HUES64 (cell line): ENCODE results near the gene PARM1.

ENCODE experiments used
- H3K27ac ChIP-seq: 2 replicates; pipeline ENCODE4 v1.7.0; 2013; ENCODE audit warnings: low read depth, low read length, inconsistent platforms
- H3K27me3 ChIP-seq: 2 replicates; pipeline ENCODE4 v1.6.1; 2013; ENCODE audit warnings: mild to moderate bottlenecking, low read length; ENCODE audit not compliant: insufficient read depth
- H3K36me3 ChIP-seq: 2 replicates; pipeline ENCODE4 v1.6.1; 2013; ENCODE audit warnings: mild to moderate bottlenecking, low read length; ENCODE audit not compliant: insufficient read depth
- H3K4me1 ChIP-seq: 2 replicates; pipeline ENCODE4 v1.6.1; 2013; ENCODE audit warnings: mild to moderate bottlenecking, low read length, moderate library complexity; ENCODE audit not compliant: insufficient read depth
- H3K4me3 ChIP-seq: 2 replicates; pipeline ENCODE4 v1.5.1; 2013; ENCODE audit warnings: mild to moderate bottlenecking, low read length, moderate library complexity
- H3K9ac ChIP-seq: 2 replicates; pipeline ENCODE4 v1.6.1; 2013; ENCODE audit warnings: mild to moderate bottlenecking, low read depth, low read length
- H3K9me3 ChIP-seq: 2 replicates; pipeline ENCODE4 v1.6.1; 2013; ENCODE audit warnings: low read depth, low read length; ENCODE audit not compliant: insufficient read depth
- WGBS: fragments of 150-250, 120-280 bp; methylation state at CpG from one replicate; pipeline ENCODE4 v1.1.7; 2013; ENCODE audit warnings: missing lambda C conversion rate; 5-methylcytosine and 5-hydroxymethylcytosine counted together

Gene PARM1

GRCh38 chr4:74942251-74942917 is 9.5 kb downstream of the PARM1 start:
- H3K36me3 ChIP-seq = no peaks in the 10 kb centered on the region
- H3K9ac ChIP-seq = no peak overlapping the region
- 0 out of 2 replicates have a peak, but pooled peaks cover under 1% of the 10 kb centered on the region for H3K27me3 ChIP-seq
- no peak overlapping the region for H3K27ac ChIP-seq
- no peak overlapping the region for H3K4me3 ChIP-seq
- H3K9me3 ChIP-seq = no peaks in the 10 kb centered on the region
- H3K4me1 ChIP-seq = peaks cover 12% of the 10 kb centered on the region
- 61% methylated on average over 3 of the region's 3 CpGs for WGBS

GRCh38 chr4:74942918-74943253 is 10.0 kb downstream of the PARM1 start:
- H3K9ac ChIP-seq = no peak overlapping the region
- peaks cover 12% of the 10 kb centered on the region for H3K4me1 ChIP-seq
- no peaks in the 10 kb centered on the region for H3K9me3 ChIP-seq
- H3K27me3 ChIP-seq = no peaks in the 10 kb centered on the region
- no peak overlapping the region for H3K4me3 ChIP-seq
- H3K36me3 ChIP-seq = no peaks in the 10 kb centered on the region
- WGBS = 91% methylated on average over 3 of the region's 3 CpGs
- no peak overlapping the region for H3K27ac ChIP-seq

- Histone ChIP-seq H3K27me3 (no peaks in the 10 kb centered on the region), H3K27ac (no peak overlapping the region), H3K4me1 (peaks cover 12% of the 10 kb centered on the region), H3K9ac (no peak overlapping the region), H3K4me3 (no peak overlapping the region), H3K9me3 (no peaks in the 10 kb centered on the region), H3K36me3 (no peaks in the 10 kb centered on the region)
- 93% methylated on average over 6 of the region's 6 CpGs for WGBS
These were observed 11.5 kb downstream of the PARM1 start for GRCh38 chr4:74944354-74944793.

- H3K27me3 ChIP-seq = no peaks in the 10 kb centered on the region
These were observed 13.3 kb downstream of the PARM1 start for GRCh38 chr4:74946196-74946595.

GRCh38 chr4:74947798-74948197 is 14.9 kb downstream of the PARM1 start:
- Histone ChIP-seq H3K9me3 (no peaks in the 10 kb centered on the region; the same call in 1 of the 2 replicates), H3K4me1 (peaks cover 2% of the 10 kb centered on the region; the same call in 1 of the 2 replicates), H3K9ac (no peak overlapping the region), H3K36me3 (no peaks in the 10 kb centered on the region), H3K27me3 (no peaks in the 10 kb centered on the region), H3K27ac (no peak overlapping the region), H3K4me3 (no peak overlapping the region)
- 90% methylated on average over 2 of the region's 2 CpGs for WGBS

More at GRCh38 chr4:74946196-74946595, 13.3 kb downstream of the PARM1 start:
- WGBS = 89% methylated on average over 3 of the region's 3 CpGs
- Histone ChIP-seq H3K9ac (no peak overlapping the region), H3K9me3 (no peaks in the 10 kb centered on the region; the same call in 1 of the 2 replicates), H3K4me1 (peaks cover 12% of the 10 kb centered on the region), H3K36me3 (no peaks in the 10 kb centered on the region), H3K27ac (no peak overlapping the region), H3K4me3 (no peak overlapping the region)

- H3K9me3 ChIP-seq = no peaks in the 10 kb centered on the region; the same call in 1 of the 2 replicates
- no peaks in the 10 kb centered on the region for H3K27me3 ChIP-seq
- H3K27ac ChIP-seq = no peak overlapping the region
- no peaks in the 10 kb centered on the region for H3K4me1 ChIP-seq
- H3K36me3 ChIP-seq = no peaks in the 10 kb centered on the region
- no peak overlapping the region for H3K9ac ChIP-seq
- WGBS = 83% methylated on average over 2 of the region's 2 CpGs
- H3K4me3 ChIP-seq = no peak overlapping the region
These were observed 15.3 kb downstream of the PARM1 start for GRCh38 chr4:74948236-74948635.

- no peaks in the 10 kb centered on the region for H3K36me3 ChIP-seq
- no peaks in the 10 kb centered on the region for H3K27me3 ChIP-seq
- H3K9me3 ChIP-seq = no peaks in the 10 kb centered on the region; the same call in 1 of the 2 replicates
- no peak overlapping the region for H3K4me3 ChIP-seq
- WGBS = 94% methylated on average over 2 of the region's 3 CpGs
- no peaks in the 10 kb centered on the region for H3K4me1 ChIP-seq
- H3K9ac ChIP-seq = no peak overlapping the region
- H3K27ac ChIP-seq = no peak overlapping the region
These were observed 17.3 kb downstream of the PARM1 start for GRCh38 chr4:74950200-74950599.

- Histone ChIP-seq H3K27me3 (no peaks in the 10 kb centered on the region), H3K27ac (no peak overlapping the region), H3K36me3 (no peaks in the 10 kb centered on the region), H3K4me3 (no peak overlapping the region), H3K9me3 (no peaks in the 10 kb centered on the region; the same call in 1 of the 2 replicates), H3K9ac (no peak overlapping the region), H3K4me1 (no peaks in the 10 kb centered on the region)
- WGBS = 94% methylated on average over 4 of the region's 5 CpGs
These were observed 18.0 kb downstream of the PARM1 start for GRCh38 chr4:74950882-74951281.

GRCh38 chr4:74953647-74954046 is 20.7 kb downstream of the PARM1 start:
- WGBS = 98% methylated on average over 3 of the region's 4 CpGs
- Histone ChIP-seq H3K9ac (no peak overlapping the region), H3K27me3 (no peaks in the 10 kb centered on the region), H3K4me1 (peaks cover 6% of the 10 kb centered on the region; the same call in 1 of the 2 replicates), H3K27ac (no peak overlapping the region), H3K9me3 (no peaks in the 10 kb centered on the region; the same call in 1 of the 2 replicates), H3K36me3 (no peaks in the 10 kb centered on the region), H3K4me3 (no peak overlapping the region)

- no peak overlapping the region for H3K4me3 ChIP-seq
- peaks cover 5% of the 10 kb centered on the region; the same call in 1 of the 2 replicates for H3K9me3 ChIP-seq
- no peak overlapping the region for H3K9ac ChIP-seq
- no peak overlapping the region for H3K27ac ChIP-seq
- H3K27me3 ChIP-seq = no peaks in the 10 kb centered on the region
- H3K36me3 ChIP-seq = no peaks in the 10 kb centered on the region
- H3K4me1 ChIP-seq = peaks cover 6% of the 10 kb centered on the region; the same call in 1 of the 2 replicates
- WGBS = no CpG with 5 or more reads among the region's 2 CpGs
These were observed 26.0 kb downstream of the PARM1 start for GRCh38 chr4:74958881-74959280.

- no peak overlapping the region for H3K9ac ChIP-seq
- no peaks in the 10 kb centered on the region for H3K36me3 ChIP-seq
- peaks cover 4% of the 10 kb centered on the region; the same call in 1 of the 2 replicates for H3K4me1 ChIP-seq
- peaks cover 5% of the 10 kb centered on the region; the same call in 1 of the 2 replicates for H3K9me3 ChIP-seq
- H3K4me3 ChIP-seq = no peak overlapping the region
- H3K27ac ChIP-seq = no peak overlapping the region
- 100% methylated on average over 2 of the region's 2 CpGs for WGBS
- no peaks in the 10 kb centered on the region for H3K27me3 ChIP-seq
These were observed 28.3 kb downstream of the PARM1 start for GRCh38 chr4:74961230-74961629.
